Stimulated activated CD4-positive, alpha-beta T cell treated with anti-CD3 and anti-CD28 coated beads, Interleukin-4, amount 100 ng/mL, for 4 hours (primary cell): ENCODE results near the gene DSCAML1.
A peak's percentile ranks its signal among the peaks of the same experiment; 100 is the strongest.

Experiments
- DNase-seq, 2 experiments: peaks; one replicate each; pipeline ENCODE4 v3.0.0-alpha.2; 2020

DSCAML1 gene

DNA sequence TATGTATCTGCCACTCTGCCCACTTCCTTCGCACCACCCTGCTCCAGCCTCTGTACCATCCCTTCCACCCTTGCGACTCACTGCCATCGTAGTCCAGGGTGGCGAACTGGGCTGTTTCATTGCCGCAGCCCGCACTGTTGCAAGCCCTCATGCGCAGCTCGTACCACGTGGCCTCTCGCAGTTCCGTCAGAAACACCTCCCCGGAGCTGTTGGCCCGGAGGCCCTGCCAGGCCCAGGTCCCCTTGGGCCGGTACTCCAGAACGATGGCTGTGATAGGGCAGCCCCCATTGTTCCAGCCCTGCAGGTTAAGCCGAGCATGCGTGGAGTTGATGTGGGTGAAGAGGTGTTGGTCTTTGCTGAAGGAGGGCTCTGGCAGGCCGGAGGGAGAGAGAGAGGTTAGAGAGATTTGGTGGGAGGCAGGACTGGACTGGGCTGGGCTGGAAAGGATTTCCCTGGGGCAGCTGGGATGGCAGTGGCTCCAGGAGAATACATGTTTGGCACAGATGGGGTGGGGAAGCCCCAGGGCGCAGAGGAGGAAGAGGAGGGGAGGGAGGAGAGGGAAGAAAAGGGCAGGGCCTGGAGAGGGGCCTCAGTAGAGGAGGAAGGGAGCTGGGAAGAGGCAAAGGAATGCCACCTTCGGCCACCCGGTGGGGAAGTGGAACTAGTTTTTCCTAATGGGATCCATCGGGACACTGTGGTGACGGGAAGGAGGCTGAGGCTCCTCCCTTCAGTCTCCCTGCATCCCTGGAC is 359.8 kb downstream of the DSCAML1 start:
- DNase-seq: no peak

DNA sequence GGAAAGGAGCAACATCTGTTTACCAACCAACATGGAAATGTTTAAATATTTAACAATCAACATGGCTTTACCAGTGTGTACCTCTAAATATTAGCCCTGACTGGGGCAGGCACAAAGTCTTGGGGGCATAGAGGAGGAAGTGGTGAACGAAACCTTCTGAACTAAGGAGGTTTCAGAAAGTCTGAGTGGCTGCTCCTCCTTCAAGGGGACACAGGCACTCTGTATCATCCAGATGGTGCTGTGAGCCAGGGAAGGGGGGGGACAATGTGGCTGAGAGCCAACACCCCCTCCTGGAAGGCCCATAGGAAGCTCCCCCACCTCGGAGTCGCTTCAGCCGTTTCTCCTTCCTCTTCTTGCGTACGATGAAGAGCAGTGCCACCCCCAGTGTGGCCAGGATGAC is 361.7 kb downstream of the DSCAML1 start:
- DNase-seq: no peak

DNA sequence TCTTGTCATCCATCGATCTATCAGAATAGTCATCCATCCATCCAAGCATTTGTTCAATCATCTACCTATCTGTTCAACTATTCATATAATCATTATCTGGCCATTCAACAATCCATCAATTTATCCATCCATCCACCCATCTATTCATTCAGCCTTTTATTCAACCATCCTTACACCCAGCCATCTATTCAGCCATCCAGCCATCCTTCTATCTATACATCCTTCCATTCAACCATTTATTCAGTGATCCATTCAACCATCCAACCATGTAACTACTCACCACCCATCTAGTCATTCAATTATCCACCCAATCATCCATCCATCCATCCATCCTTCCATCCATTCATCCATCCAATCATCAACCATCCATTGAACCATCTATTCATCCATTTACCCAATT is 362.5 kb downstream of the DSCAML1 start:
- DNase-seq: no peak

DNA sequence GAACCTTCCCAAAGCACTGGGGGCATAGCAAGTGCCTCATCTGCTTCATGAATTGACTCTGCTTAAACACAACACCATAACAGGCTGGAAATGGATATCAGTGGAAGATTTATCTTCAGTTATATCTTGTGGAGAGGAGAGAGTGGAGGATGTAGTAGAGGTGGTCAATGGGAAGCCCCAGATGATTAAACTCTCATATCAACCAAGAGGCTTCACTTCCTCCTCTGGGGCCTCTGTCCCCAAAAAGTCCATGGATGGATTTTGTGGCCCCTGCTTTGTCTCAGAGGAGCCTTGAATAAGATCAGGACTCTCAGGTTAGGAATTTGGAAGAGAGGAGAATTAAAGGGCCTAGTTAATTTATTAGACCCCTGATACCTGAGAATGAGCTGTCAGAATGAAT is 363.3 kb downstream of the DSCAML1 start:
- DNase-seq: no peak

DNA sequence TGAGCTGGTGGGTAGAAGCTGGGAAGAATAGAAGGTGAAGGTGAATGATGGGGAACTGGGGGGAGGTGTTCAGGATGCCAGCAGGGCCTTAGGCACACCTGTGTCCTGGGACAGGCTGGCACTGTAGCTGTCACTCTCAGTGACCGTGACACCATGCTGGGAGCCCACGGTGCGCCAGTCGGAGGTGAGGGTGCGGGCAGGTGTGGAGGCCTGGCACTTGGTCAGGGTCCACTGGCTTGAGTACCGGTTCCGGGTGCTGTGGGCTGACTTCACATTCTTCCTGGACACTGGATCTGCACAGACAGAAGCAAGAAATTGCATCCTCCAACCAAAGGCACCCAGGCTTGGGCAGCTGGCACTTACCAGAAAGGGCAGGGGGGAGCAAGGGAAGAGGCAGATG is 365.6 kb downstream of the DSCAML1 start:
- DNase-seq: no peak

DNA sequence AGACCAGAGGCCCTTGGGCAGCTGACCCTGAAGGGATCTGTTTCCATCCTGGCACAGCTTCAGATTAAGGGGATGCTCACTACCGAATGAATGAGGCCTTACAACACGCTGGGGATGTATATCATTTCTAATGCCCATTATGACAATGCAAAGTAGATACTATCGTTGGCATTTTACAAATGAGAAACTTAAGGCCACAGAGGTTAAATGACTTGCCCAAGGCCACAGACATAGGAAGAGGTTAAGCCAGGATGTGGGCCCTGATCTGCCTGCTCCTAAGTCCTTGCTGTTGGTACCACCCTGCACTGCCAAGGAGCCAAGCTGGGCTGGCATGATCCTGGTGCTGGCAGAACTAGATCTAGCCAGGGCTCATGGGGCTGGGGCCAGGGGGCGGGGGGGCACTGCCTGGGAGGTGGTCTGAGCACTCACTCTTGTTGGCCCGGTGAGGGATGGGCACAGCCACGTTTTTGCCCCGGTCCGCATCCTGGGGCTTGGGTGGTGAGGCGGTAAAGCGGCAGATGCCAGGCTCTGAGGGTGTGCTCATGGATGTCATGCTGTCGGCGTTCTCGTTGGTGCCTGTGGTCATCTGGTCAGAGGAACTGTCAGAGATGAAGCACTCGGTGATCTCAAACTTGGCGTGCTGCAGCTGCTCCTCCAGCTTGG is 366.6 kb downstream of the DSCAML1 start:
- DNase-seq: no peak

DNA sequence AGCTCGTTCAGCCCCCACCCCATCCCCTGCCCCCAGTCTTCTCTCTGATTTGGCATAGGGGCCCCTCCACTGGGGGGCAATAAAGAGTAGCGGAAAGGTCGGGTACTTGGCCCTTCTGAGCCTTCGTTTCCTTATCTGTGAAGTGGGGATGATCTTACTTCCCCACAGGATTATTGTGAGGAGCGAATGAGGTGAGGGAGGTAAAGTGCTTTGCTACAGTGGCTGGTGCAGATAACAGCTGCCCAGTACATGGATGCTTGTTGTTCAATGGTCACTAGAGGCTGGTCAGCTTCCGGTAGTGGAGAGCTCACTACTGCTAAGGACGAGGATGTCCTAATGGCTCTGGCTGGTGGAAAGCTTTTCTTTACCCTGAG is 368.2 kb downstream of the DSCAML1 start:
- DNase-seq: no peak

DNA sequence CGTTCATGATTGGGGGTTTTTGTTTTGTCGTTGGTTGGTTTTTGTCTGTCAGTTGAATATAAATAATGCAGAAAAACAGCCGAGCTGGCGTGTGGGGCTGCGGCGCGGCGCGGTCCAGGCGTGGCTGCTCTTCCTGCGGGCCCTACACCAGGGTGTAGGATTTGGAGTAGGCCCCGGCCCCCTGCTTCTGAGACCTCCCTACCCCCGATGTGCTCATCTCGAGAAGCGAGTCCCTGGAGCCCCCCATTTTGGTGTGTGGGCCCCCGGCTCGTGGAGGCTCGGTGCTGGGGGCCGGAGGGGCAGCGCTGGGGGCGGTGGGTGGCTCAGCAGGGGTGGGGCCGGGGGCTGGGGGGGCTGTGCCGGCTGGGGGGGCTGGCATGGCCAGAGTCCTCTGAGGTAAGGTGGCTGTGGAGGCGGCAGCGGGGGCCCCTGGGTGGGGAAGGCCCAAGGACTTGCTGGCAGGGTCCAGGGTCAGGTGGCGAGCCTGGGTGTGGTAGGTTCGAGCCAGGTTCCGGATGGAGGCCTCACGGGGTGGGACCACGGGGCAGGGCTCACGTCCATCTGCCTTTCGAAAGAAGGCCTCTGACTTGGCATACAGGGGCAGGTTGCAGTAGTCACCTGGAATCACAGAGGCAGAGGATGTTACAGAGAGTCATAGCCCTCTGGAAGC is 368.7 kb downstream of the DSCAML1 start:
- DNase-seq: no peak

DNA sequence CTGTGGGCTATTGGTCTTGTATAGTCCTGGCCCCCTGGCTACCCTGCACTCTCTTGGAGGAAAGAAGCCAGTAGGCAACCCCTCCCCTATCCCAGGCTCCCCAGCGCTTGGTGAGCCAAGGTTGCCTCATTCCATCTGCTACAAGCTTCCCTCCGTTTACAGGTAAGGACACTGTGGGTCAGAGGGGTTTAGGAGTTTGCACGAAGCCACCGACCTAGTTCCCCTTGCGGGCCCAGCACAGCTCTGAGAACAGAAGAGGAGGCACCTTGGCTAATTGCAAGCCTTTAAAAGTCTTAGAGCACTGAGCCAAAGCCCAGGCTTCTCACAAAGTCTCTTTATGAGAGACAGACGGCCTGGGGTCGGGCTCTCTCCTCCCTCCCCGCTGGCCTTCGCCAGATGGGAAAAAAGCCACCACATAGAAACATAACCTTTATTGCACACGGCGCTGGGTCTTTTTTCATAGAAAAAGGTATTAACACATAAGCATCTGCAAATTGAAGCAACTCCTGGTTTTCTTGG is 369.6 kb downstream of the DSCAML1 start:
- DNase-seq: no peak

DNA sequence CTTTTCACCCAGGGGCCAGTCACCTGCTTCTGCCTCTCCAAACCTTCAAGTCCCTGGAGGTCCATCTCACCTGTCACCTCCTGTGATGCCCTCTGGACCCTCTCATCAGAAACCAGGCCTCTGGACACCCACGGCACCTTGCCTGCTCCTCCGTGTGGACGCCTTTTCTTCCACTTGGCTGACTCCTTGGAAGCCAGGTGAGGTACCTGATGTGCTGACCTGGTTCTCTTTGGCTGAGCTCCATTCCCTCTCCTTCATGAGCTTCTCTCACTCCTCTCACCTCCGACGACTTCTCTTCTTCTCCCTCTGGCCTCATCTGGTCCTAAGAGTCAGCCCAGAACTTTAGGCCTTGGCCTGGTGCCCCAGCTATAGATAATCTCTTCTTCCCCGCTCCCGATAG is 370.1 kb downstream of the DSCAML1 start:
- no peak for DNase-seq

DNA sequence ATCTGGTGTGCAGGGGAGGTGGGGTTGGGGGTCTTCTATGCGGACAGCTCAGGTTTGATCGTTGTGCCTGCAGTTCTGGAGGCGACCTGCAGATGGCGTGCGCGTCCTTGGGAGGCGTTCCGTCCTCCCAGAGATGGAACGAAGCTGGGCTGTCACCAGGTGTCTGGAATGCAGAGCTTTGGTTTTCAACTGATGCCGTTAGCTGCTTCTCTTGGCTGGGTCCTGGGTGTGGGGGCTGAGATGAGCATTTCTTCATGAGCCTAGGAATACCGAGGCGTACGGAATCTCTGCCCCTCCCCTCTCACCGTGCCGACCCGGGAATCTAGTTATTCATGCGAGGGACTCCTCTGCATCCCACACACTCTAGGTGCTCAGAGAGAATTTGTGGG is 370.7 kb downstream of the DSCAML1 start:
- peak; percentile 42 to 64 for DNase-seq

DNA sequence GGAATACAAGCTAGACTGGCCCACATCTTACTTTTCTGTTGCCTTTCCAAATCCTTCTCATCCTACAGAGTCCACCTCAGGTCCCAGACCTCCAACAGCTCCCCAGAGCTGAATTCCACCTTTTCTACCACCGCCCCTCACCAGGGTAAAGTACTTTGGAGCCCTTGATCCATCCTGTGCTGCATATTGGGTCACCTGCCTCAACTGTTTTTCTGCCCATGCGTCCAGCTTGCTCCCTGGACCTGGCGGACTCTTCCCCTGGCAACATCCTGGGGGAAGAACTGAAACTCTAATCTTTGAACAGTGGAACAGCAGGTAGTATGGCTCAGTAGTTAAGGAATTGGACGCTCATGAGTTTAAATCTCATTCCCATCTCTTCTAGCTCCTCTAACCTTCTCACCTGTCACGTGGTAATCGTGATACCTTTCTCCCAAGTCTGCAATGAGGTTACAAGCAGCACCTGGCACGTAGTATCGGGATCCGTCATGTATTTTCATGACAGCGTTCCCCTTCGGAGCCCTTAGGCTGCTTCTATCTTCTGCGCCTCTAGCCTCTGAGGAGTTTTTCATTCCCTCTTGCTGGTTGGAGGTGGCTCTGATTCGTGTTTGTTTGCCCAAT is 371.2 kb downstream of the DSCAML1 start:
- no peak for DNase-seq

DNA sequence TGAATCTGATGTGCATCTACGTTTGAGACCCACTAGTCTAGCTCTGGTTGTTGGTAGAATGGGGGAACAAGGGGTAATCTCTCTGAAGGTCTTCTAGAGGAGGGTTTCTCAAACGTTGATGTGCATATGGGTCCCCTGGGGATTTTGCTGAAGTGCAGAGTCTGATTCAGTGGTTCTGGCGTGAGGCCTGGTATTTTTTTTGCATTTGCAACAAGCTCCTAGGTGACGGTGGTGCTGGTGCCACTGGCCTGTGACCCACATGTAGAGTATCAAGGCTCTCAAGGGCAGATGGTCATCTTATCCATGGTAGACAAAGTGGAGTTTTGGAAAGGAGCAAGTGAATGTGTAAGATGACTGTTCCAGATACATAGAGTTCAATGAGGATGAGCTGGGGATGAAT is 372.2 kb downstream of the DSCAML1 start:
- no peak for DNase-seq

DNA sequence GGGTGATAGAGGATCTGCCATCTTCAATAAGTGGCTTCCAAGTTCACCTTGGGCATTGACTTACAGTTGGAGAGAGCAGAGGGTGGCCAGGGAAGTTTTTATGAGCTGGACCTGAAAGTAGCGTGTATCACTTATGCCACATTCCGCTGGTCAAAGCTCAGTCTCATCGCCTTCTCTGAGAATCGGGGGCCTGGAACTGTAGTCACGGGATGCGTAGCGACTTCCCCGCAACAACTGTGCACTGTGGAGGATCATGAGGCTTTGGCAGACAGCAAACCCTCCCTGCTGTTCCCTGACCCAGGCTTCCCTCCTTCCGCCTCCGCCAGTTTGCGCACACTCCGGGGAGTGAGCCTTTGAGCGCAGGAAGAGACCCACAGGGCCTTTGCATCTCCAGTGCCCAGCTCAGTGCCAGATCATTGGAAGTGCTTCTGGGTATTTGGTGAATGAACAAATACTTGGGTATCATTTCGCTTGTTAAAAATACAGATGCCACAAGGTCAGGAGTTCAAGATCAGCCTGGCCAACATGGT is 373.9 kb downstream of the DSCAML1 start:
- DNase-seq: no peak

DNA sequence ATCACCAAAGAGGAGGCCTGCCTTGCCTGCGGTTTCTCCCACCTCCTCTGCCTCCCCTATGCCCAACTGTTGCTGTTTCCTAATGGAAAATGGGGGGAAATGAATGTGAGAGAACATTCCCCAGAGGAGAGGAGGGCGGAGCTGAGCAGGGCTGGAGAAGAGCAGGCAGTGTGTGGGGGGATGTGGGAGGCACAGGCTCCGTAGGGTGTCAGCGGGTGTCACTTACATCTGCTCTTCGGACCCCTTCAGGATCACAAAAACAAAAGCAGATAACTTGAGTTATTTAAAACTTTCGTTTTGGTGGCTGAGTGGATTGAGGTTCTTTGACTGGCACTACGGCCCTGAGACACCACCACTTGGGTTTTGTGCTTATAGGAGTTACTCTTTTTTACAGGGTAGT is 375.5 kb downstream of the DSCAML1 start:
- DNase-seq: no peak

DNA sequence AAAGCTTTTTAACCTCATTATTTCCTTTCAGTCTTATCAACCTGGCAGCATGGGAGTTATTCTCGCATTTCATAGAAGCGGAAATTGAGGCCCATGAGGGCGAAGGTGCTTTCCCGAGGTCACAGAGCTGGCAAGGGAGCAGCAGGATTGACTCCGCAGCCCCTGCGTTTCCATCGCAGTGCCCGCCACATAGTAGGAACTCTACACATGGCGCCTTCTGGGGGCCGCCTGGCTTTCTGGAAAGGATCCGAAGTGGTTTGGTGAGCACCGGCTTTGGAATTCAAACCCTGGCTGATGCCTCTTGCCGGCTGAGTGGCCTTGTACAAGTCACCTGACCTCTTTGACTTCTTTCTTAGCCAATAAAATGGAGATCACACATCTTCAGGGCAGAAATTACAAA is 376.0 kb downstream of the DSCAML1 start:
- no peak for DNase-seq

DNA sequence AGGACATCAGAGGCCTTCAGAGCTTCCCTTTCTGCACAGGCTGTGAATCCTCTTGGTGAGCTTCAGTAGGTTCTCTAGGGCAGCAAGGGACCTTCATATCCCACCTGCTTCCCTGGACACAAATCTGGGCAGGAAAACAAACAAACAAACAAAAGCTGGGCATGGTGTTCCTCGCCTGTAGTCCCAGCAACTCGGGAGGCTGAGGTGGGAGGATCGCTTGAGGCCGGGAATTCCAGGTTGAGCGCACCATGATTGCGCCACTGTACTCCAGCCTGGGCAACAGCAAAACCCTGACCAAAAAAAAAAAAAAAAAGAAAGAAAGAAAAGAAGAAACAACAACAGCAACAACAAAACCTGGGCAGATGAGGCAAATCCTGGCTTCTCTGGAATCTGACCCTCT is 376.4 kb downstream of the DSCAML1 start:
- DNase-seq: no peak

DNA sequence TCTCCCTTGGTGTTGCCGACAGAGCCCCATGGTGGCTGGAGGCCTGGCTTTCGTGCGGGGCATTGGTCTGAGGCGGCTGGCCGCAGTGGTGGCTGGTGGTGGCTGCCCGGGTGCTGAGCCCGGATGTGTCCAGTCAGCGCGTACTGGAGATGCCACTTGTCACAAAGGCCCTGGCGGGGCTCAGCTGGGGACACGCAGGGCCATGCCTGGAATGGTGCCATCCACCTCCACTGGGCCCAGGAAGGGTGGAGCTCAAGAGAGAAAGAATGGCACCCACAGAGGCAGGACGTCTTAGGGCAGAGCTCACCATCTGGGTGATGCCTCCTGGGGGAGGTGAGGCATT is 376.9 kb downstream of the DSCAML1 start:
- DNase-seq: no peak

DNA sequence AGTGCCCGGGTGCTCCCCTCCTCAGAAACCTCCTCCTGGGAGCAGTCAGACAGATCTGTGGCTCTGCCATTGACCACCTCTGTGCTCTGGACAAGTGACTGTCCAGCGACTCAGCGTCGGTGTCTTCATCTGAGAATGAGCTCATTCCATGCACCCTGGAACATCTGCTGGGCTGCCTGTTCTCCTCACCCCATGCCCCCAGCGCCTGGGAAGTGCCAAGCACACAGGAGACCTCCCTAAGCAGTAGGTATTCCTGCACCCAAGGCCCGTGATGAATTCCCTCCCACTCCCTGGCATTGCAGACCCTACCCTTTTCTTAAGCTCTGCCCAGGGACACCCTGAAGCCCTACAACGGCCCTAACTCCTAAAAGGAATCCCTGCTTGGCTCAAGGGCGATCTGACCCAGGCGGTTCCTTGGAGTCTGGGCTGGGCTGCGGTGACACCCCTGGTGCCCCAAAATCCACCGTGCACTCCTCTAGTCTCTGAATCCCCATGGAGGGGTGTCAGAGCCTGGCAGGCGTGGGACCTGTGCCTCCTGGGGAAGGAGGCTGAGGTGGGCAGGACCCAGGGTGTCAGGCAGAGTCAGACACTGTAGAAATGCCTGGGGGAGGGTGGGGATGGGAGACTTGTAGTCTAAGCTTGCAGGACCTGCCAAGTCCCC is 377.4 kb downstream of the DSCAML1 start:
- no peak for DNase-seq

DNA sequence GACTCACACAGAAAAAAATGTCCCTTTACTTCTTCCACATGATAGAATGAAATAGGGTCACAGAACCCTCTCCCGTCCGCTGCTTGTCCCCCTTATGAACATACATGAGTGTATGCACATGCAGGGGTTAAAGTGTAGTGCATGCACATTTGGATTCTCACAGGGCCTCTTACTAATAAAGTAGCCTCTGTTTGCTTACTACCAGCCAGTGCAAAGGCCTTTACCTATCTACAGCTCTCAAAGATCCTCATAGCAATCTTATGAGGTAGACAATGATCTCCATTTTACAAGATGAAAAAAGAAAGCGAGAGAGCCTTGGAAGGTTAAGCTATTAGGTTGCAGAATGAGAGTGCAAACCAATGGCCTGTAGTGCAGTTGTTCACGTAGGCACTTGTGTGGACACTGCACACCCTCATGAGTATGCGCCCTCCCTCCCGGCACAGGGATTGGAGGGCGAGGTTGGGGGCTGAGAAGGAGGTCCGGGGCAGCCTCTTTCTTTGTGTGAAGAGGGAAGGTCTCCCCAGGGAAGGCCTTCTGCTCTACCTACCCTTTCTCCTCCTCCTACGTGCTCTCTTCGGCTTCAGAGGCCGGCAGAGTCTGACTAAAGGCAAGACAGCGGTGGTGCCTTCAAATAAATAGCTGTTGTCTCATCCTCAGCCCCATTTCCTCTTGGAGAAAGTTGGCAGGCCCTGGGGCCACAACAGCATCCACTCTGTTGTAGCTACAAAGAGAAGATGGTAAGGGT is 378.1 kb downstream of the DSCAML1 start:
- DNase-seq: no peak

DNA sequence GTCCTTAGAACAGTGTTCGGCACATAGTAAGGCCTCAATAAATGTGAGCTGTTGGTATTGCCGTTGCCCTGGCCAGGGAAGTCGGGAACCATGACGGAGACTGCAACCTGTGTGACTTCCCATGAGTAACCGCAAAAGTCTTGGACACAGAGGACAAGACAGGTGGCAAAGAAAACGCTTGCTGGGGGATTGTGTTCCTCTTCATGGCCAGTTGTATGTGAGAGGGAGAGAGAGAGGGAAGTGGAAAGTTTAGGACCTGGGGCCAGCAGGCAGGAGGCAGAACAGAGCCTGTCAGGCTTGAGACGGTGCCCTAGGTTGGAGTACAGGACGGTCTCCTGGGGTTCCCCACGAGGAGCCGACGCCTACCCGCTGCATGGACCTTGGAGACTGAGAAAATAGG is 379.2 kb downstream of the DSCAML1 start:
- no peak for DNase-seq

DNA sequence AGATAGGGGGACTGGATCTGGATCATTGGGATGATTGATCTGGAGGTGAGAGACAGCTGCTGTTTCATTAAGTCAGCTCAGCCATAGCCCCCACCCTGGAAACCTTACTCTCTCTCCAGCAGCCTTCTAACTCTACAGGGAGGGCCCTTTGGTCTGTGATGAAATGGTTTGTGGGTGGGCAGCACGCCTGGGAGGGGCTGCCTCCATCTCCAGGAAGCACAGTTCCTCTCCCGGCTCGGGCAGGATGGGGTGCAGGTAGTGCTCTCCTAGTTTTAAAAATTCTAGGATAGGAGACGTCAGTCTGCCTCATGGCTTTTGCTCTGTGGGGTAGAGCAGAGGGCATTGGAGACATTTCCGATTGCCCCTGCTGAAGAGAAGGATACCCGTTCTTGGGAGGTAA is 379.7 kb downstream of the DSCAML1 start:
- DNase-seq: no peak
